NCI-H2107 (cell line): ENCODE data around the gene PSIP1.
"Not testable (repeated sequence)": the region's sequence is repeated elsewhere in the genome, so short reads cannot be mapped to it uniquely, and the experiment has no call there.

ENCODE experiments used
- DNase-seq: peaks from one replicate; lab custom pipeline; 2025; lab: John Stamatoyannopoulos, UW

PSIP1 gene

DNA sequence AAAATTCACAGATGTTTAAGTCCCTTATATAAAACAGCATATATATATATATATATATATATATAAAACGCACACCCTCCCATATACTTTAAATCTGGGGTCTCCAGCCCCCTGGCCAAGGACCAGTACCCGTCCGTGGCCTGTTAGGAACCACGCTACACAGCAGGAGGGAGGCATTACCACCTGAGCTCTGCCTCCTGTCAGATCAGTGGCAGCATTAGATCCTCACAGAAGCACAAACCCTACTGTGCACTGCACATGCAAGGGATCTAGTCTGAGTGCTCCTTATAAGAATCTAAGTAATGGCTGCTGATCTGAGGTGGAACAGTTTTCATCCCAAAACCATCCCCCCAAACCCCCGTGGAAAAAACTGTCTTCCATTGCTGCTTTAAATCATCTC is 9.0 kb downstream of the PSIP1 start:
- DNase-seq: no peak

DNA sequence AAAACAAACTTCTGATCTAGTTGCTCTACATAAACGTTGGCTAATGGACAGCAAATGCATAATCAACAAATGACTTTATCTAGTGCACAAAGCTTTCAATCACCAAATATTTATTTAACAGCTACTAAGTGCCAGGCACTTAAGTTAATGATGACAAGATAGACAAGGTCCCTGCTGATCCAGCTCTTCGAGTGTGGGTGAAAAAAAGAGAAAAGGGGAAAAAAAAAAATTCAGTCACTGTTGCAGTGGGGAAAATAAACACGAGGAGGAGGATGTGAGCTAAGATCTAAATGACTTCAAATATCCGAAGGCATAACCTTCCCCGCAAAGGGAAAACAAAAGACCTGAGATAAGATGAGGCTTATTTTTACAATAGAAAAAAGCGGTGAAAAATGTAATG is 9.6 kb downstream of the PSIP1 start:
- no peak for DNase-seq

DNA sequence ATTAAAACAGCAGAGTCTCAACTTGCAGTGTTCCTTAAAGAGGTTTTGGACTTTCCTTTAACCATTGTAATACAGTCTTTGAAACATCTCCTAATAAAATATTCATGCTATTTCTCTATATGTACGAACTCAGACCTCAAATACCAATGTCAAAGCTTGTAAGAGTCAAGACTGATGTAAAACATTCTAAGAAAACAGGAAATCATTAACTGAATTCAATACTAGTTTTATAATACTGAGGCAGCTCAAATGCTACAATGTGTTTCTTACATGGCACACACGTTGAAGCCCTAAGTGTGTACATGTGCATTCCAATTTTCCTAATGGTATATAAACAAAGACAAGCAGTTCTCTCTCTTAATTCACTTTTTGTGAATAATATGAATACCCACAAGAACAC is 11.6 kb downstream of the PSIP1 start:
- no peak for DNase-seq

DNA sequence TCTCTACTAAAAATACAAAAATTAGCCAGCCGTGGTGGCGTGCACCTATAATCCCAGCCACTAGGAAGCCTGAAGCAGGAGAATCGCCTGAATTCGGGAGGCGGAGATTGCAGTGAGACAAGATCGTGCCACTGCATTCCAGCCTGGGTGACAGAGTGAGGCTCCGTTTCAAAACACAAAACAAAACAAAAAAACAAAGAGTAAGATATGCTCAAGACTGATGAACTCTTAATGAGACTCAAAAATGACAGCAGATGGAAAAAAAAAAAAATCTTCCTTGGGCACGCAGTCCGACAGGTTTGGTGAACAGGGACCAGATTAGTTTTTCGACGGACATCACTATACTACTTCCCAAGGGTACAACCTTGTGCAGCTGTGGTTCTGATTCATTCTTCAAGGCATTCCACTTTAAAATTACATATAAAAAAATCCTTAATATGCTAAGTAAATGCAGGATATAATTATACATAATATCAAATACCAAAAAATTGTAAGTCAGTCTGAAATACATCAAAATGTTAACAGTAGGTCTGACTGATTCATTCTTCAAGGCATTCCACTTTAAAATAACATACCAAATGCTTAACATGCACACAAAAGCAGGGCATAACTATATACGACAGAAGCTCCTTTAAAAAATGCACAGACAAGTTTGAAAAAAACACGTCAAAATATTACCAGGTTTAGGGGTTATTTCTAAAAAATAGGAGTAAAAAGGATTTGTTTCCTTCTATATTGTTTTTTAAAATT is 12.3 kb downstream of the PSIP1 start:
- no peak for DNase-seq

DNA sequence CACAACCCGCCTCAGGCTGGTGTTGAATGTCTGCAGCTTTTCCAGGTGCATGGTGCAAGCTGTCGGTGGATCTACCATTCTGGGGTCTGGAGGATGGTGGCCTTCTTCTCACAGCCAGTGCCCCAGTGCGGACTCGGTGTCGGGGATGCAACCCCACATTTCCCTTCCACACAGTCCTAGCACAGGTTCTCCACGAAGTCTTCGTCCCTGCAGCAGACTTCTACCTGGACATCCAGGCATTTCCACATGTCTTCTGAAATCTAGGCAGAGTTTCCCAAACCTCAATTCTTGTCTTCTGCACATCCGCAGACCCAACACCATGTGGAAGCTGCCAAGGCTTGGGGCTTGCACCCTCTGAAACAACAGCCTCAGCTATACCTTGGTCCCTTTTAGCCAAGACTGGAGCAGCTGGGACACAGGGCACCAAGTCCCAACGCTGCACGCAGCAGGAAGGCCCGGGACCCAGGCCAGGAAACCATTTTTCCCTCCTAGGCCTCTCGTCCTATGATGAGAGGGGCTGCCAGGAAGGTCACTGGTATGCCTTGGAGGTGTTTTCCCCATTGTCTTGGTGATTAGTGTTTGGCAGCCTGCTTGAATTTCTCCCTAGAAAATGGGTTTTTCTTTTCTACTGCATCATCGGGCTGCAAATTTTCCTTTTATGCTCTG is 18.2 kb downstream of the PSIP1 start:
- no peak for DNase-seq

DNA sequence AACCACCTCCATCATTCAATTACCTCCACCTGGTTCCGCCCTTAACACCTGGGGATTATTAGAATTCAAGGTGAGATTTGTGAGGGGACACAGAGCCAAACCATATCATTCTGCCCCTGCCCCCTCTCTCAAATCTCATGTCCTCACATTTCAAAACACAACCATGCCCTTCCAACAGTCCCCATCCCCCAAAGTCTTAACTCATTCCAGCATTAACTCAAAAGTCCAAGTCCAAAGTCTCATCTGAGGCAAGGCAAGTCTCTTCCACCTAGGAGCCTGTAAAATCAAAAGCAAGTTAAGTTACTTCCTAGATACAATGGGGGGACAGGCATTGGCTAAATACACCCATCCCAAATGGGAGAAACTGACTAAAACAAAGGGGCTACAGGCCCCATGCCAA is 18.8 kb downstream of the PSIP1 start:
- no peak for DNase-seq

DNA sequence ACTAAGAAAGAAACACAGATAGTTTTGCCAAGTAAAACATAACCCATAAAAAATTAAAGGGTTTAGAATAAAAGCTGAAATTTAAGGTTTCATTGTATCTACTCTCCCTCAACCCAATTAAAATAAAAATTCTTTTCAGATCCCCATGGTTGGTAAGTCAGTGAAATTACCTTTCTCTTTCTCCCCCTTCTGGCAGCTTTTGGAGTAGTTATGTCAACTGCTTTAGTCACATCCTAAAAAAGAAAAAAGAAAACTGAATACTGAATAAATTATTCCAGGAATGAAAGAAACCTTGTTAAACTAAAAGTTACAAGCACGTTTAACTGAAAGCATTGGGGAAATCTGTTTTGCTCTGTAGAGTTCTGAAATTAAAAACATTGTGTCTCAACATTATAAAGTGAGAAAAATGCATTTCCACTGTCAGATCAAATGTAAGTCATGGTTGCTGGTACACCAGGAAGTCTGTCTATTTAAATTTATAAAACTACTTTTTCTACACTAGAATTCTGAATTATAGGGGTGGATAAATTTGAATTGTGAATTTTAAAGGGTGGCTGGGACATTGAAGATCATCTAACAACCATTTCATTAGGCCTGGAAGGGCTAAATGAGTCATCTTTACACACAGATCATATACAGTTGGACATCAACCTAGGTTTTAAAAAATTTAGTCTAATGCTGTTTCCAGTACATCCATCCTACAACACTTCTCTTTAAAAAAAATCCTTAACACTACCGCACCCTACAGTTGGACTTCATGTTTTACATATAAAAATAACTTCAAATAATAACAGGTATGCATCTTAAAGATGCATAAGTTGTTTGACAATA is 24.7 kb downstream of the PSIP1 start:
- DNase-seq: no peak

DNA sequence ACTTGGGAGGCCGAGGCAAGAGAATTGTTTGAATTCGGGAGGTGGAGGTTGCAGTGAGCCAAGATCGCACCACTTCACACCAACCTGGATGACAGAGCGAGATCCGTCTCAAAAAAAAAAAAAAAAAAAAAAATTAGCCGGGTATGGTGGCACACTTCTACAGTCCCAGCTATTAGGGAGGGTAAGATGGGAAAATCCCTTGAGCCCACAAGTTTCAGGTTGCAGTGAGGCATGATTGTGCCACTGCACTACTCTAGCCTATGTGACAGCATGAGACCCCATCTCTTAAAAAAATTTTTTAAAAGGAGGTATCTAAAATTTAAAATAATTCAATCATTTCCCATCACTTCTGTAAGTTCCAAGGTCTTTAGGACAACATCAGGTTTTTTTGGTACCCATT is 26.0 kb downstream of the PSIP1 start:
- no peak for DNase-seq

DNA sequence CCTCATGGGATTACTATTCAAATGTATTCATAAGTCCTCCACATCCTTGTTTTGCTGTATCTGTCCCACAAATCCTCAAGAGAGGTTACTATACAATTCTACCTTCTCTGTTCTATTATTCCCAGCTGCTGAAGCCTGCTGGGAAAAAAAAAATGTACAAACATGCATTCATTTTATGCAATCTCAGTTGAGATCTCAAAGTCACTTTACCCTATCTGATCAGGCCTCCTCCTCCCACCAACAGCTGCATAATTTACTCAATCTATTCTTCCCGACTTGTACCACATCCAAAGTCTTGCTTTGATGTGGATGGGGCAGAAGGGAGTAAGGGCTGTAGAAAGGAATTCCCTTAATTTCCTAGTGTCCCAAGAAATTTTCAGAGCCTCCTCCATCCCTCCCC is 28.6 kb downstream of the PSIP1 start:
- no peak for DNase-seq

DNA sequence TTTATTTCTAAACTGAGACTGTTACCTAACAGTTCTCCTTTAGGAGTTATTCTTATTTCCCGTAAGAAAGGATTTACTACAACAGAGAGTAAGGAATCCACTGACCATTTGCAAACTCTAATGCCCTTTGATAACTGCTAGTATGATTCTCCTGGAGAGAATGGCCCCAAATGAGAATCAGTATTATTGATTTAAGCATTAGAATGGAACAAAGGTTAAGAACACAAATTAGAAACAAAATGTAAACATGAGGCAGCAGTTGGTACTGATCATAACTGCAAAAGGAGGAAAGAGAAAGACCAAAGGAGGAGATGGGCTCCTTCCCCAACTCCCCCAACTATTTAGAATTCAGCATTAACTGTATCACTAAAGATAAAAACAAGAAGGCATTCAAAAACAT is 30.7 kb downstream of the PSIP1 start:
- DNase-seq: no peak

DNA sequence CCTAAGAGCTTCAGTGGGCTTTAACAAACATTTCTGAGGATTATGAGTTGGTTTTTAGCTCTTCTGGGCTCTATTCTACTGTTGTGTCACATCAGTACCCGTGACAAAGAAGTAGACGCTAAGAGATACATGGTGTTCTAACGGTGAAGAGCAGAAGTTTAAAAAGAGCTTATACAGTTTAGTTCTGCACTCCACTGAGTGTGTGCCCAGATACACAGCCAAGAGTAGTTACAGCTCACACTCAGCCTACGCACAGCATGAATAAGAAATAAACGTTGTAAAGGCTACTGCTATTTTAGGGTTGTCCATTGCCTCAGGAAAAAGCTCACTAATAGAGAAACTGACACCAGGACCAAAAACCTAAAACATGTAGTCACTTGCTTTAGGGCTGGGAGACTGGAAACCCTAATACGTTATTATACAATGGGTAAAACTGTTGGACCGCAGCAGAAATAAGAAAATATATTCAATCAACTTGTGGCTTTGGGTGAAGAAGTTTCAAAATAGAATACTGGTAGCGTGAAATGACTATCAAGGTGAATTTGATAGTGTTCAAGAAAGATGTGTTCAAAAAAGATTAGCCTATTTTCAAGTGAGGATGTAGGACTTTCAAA is 34.7 kb downstream of the PSIP1 start:
- DNase-seq: no peak

DNA sequence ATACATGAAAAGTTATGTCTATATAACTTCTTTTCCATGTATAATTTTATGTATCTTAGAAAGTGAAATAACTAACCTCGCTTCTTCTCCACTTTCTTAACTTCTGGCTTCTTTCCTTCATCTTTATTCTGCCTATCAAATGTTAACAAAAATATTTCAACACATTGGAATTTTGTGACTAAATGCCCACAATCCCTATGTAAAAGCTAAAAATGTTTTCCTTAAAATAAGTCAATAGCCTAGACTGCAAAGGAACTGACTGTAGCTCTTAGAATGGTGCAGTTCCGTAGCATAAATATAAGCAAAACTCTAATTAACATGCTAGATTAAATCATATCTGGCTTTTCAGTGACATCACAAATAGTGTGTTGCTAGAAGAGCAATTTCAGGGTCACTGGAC is 40.9 kb downstream of the PSIP1 start:
- DNase-seq: no peak

DNA sequence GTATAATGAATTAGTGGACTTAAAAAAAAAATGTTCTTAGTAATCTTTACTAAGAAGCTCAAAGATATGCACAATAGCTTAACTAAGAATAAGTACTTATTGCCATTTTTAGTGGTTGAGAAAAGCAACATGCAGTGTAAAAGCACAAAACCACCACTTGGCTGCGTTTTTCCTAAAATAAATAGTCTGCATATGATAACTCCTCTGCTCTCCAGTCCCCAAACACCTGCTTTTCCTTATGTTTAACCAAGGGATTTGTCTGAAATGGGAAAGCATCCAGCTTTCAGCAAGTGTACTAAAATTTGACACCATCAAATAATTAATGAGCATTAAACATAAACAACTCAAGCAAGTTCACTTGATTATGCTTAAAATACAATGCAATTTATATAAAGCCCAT is 41.4 kb downstream of the PSIP1 start:
- DNase-seq: no peak

DNA sequence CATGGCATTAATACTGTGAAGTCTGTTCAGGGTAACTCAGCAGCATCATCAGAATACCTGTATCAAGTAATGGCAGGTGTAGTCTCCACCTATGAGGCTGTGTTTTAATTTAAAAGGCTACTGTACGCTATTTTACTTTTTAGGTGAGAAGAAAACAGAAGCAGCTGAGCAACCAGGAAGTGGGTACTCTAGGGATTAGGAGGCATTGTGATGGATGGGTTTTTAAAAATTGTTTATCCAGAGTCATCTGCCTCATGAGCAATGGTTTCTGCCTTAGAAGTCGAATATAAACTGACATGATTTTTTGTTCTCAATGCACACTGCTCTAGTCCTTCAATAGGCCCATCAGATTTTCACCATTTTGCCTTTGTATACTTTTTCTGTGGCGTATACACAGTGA is 42.6 kb downstream of the PSIP1 start:
- no peak for DNase-seq

DNA sequence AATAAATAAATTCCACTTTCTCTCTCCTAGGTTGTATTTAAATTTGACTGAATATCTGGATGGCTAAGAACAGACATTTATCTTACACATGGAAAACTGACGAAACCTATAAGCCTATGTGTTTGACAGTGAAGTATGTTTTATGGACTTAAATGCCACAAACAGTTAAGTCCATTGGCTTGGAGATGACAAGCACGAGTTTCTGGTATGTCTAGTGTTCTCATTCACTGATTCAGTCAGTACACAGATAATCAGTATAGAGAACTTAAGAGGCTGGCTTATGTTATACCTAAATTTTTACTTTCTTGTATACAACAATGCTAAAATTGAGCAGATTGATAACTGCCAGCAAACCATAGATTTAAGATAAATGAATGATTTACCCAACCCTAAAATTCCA is 49.2 kb downstream of the PSIP1 start:
- no peak for DNase-seq

DNA sequence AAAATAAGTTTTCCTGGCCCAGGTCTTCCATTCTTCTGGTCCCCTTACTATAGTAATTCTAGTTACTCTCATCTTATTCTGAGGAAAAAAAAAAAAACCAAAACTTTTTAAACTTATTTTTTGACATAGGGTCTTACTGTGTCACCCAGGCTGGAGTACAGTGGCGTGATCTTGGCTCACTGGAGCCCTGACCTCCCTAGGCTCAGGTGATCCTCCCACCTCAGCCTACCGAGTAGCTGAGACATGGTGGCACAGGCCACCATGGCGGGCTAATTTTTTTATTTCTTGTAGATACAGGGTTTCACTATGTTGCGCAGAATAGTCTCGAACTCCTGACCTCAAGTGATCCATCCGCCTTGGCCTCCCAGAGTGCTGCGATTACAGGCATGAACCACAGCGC is 49.7 kb downstream of the PSIP1 start:
- DNase-seq: no peak

DNA sequence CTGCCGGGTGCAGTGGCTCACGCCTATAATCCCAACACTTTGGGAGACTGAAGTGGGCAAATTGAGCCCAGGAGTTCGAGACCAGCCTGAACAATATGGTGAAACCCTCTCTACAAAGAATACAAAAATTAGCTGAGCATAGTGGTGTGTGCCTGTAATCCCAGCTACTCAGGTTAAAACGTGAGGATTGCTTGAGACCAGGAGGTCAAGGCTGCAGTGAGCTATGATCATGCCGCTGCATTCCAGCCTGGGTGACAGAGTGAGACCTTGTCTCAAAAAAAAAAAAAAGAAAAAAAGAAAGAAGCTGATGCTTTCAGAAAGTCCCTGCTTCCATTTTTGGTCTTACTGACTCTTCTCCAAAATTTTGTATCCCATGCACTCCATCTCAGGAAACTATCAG is 56.8 kb downstream of the PSIP1 start:
- no peak for DNase-seq

DNA sequence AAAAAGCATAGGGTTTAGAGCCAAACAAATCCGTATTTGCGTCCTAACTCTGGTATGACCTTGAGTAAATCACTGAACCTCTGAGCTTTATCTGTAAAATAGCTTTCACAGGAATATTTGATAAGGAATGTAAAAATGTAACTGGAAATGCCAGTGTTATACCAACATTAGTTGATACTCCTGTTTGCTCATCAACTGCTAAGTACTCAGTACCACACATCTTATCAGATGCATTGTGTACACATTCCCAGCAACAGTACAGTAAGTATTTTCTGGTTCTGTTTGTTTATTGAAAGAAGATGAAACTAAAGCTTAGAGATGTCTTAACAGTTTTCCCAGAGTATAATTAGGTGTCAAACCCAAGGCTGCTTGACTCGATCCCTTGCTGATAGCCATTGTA is 66.6 kb downstream of the PSIP1 start:
- no peak for DNase-seq

DNA sequence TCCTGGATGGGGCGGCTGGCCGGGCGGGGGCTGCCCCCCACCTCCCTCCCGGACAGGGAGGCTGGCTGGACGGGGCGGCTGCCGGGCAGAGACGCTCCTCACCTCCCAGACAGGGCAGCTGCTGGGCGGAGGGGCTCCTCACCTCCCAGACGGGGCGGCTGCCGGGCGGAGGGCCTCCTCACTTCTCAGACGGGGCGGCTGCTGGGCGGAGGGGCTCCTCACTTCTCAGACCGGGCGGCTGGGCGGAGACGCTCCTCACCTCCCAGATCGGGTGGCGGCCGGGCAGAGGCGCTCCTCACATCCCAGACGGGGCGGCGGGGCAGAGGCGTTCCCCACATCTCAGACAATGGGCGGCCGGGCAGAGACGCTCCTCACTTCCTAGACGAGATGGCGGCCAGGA is 68.5 kb downstream of the PSIP1 start:
- DNase-seq: not testable (repeated sequence)

DNA sequence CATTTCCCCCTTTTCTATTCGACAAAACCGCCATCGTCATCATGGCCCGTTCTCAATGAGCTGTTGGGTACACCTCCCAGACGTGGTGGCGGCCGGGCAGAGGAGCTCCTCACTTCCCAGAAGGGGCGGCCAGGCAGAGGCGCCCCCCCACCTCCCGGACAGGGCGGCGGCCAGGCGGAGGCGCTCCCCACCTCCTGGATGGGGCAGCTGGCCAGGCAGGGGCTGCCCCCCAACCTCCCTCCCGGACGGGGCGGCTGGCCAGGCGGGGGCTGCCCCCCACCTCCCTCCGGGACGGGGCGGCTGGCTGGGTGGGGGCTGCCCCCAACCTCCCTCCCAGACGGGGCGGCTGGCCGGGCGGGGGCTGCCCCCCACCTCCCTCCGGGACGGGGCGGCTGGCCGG is 68.9 kb downstream of the PSIP1 start:
- DNase-seq: not testable (repeated sequence)

DNA sequence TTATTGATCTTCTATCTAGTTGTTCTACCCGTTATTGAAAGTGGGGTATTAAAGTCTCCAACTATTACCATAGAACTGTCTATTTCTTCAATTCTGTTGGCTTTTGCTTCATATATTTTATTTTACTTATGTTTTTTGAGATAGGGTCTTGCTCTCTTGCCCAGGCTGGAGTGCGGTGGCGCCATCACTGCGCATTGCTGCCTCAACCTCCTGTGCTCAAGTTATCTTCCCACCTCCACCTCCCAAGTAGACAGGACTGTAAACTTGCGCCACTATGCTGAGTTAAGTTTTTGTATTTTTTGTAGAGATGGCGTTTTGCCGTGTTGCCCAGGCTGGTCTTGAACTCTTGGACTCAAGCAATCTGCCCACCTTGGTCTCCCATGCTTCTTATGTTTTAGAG is 71.9 kb downstream of the PSIP1 start:
- DNase-seq: no peak

DNA sequence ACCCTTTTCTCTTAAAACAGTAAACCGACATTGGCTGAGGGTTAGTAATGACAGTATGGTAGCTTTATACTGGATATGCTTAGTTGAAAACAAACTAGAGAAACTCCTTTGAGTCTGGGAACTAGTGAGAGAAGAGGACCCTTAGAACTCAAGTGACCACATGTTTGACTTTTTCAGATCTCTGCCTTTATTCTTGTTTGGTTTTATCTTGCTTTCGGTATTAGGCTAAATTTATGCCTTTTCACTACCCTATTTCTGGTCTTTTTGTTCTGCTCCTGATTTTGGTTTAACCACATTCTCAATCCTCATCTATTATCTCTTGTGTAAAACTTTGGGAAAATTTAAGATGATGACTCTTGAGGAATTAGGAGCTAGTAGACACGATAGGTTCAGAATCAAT is 77.1 kb downstream of the PSIP1 start:
- DNase-seq: no peak

DNA sequence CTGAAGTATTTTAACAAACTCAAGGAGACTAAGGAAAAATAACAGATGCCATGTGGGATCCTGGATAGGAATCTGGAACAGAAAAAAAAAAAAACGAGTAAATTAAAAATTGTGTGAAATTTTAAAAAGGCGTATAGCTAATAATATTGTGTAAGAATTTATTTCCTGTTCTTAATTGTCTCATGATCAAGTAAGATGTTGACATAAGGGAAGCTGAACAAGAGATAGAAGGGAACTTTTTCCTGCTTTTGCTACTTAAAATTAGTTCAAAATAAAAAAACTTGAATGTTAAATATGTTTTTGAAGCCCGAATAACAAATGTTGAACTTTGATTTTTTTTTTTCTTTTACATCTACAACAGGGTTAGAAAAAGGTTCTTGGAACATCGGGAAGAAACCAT is 77.6 kb downstream of the PSIP1 start:
- no peak for DNase-seq
